ENCODE data around the gene MACIR.

- TF ChIP-seq POLR2AphosphoS5 (IDR thresholded peaks at IDR 0.05) = no peak
- TF ChIP-seq CTCF (IDR thresholded peaks at IDR 0.05) = no peak
- TF ChIP-seq POLR2A (IDR thresholded peaks at IDR 0.05; ENCODE audit: low read depth) = no peak
- no peak for TF ChIP-seq EP300 (IDR thresholded peaks at IDR 0.05)
These were observed 14.9 kb upstream of the MACIR start for GRCh38 chr5:103243665-103244064.

Measured in esophagus muscularis mucosa (tissue), 4 donors.